Smooth muscle cell of the brain vasculature (primary cell): ENCODE measurements around the gene CFAP90.

Experiments used
- DNase-seq: peaks from one replicate; pipeline ENCODE4 v3.0.0-alpha.2; 2012; ENCODE audit warnings: low read depth, low spot score

CFAP90 gene

DNA sequence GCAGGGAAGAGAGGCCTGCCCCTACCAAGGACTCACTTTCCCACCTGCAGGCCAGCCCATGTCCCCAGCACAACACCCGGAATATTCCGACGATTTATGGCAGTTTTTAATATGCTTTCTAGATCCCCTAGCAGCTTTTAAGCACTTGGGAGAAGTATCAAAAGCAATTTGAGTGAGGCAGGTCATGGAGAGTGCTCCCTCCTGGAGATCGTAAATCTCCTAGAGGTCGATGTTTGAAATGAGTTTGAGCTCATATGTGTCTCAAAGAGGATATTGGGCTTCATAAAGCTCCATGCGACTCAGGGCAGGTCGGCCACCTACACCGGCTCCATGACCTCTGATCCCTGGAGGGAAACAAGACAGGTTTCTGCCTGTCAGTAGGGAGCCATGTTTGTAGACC is 27.3 kb downstream of the CFAP90 start:
- no peak for DNase-seq

DNA sequence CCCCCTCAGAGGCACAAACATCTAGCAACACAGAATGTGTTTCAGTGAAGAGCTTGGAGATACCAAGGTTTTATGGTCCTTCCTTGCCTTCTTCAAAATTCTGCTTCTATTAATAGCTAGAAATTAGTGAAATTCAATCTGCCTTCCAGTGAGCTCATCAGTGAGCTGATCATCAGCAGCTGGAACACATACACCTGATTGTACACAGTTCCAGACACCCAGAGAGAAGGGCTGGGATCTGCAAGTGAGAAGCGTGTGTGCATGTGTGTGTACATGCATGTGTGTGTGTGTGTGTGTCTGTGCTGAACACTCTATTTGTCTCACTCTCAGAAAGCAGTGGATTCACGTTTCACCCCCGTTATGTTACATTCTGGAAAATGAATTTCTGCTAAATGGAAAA is 28.5 kb downstream of the CFAP90 start:
- DNase-seq: no peak

DNA sequence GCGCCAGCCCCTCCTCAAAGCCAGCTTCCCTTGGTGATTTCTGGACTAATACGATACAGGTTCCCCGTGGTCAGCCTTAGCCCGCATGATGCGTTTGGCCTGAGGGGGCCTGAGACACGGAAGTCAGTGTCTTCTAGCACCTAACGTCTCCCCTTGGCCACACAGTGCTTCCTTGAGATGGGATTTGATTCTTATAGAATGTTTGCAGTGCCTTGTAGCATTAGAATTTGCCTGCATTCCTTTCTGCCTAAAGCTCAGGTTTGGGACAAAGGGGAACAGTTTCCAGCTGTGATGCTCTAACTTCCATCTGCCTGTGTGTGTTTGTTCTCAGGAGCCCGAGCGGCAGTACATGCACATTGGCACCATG is 34.4 kb downstream of the CFAP90 start:
- DNase-seq: no peak

DNA sequence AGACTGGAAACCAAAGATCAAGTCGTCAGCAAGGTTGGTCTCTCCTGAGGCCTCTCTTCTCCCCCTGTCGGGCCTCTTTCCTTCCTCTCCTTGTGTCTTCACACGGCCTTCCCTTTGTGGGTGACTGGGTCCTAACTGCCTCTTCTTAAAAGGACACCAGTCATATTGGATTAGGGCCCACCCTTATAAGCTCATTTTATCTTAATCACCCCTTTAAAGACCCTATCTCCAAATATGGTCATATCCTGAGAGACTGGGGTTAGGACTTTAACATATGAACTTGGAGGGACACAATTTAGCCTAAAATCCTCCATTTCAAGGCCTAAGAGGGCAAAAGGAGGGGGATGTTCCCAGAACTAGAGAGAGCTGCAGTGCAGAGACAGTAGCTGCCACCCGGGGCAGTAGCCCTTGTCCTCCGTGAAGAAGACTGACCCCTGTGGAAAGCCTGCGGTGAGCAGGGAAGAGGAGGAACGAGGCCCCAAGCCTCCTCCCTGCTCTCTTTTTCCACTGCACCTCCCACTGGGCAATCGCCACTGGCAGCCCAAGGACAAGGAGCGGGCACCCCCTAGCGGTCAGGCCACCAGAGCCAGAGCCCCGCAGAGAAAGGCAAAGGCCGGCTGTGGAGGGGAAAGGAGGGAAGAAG is 34.9 kb downstream of the CFAP90 start:
- peak; percentile 23 for DNase-seq

GRCh38 chr5:7814816-7815215 is 36.1 kb downstream of the CFAP90 start:
- DNase-seq: no peak

DNA sequence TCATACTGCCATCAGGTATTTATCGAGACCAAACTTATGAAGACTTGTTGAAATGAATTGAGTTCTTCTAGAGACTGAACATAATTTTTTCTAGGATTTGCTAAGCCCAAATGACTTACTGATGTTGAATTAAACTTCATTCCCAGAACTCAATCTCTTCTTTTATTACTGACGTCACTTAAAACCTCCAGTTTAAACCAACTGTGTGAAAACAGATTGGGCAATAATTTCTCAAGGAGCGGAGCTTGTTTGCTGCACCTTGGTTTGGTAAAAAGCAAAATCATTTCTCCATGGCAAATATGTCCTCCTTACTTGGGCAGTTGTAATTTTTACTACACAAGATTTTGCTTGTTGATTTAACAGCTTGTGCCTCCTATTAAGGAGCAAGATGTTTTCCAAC is 37.4 kb downstream of the CFAP90 start:
- no peak for DNase-seq

DNA sequence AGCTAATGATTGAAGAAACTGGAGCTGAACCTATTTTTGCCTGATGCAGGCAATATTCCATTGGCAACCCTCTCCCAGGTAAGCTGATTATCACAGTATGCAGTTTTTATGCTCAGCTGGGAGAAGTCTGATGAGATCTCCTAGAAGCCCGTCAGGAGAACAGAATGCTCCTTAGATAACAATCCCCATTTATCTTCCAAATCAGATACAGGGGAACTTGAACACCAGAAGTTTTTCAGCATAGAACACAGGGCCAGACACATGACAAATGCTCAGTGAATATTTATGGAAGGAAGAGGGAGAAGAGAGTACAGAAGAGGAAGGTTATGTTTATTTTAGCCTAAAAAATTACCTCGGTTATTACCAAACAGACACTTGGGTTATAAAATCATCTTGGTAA is 37.9 kb downstream of the CFAP90 start:
- no peak for DNase-seq

GRCh38 chr5:7811715-7812114 is 39.2 kb downstream of the CFAP90 start:
- DNase-seq: no peak

- no peak for DNase-seq
Observed at GRCh38 chr5:7808998-7809397, 41.9 kb downstream of the CFAP90 start.

GRCh38 chr5:7805379-7805778 is 45.6 kb downstream of the CFAP90 start:
- DNase-seq: no peak

- DNase-seq: no peak
Observed at GRCh38 chr5:7803937-7804336, 47.0 kb downstream of the CFAP90 start.

DNA sequence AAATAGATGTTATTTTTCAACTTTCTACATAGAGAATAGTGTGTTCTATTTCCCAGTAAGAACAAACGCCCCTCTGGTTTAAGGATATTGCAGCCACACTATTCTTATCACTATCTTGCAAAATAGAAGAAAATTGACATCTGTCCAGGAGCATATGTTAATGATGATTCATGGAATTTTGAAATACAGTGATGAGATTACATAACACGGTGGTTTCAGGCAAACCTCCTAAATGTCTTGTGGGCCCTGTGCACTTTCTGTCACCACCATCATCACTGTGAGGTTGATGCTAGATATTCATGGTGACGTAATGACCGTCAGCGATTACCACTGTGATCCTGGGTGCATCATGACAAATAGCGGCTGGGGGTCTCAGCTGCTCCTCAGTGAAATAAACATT is 48.1 kb downstream of the CFAP90 start:
- no peak for DNase-seq

DNA sequence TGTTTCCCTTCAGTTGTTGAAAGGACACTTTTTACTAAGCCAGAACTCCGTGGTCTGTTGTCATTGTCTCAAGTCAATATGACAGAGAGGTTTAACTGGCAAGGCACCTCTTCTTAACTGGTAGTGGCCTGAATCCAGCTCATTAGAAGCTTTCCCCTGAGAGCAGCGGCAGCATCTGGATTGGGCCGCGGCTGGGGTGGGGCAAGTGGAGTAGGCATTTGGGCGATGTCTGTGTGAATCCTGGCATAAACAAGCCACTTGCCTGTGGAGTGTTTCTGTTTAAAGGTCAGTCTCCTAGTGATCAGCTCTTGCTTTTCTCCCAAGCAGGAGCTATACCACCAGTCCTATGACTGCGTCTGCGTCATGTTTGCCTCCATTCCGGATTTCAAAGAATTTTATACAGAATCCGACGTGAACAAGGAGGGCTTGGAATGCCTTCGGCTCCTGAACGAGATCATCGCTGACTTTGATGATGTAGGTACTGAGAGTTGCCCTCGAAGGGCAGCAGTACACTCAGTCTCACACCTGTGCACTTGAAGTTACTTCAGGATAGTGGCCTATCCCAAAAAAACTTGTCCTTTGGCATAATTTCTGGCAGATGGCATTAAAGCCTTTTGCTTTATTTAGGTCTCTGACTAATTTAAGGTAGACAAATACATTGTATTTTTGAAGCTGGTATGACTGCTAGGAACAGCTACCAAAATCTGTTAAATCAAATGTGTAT is 48.9 kb downstream of the CFAP90 start:
- no peak for DNase-seq

GRCh38 chr5:7795306-7795705 is 55.6 kb downstream of the CFAP90 start:
- DNase-seq: no peak

DNA sequence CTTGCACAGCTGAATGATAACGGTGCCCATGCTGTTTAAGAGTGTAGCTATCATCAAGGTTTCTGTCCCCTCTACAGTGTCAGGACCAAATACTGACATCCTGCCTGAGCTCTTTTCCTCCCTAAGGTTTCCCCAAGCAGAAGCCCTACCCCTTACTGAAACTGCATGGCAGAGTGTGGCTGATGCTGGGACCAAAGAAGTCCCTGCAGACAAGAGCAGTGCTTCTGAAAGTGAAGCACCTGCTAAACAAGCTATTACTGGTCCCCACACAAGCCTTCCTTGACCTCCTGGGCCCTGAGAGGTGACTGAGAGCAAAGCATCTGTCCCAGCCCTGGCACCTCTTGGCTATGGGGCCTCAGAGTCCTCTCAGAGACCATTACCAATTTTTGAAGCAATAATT is 56.1 kb downstream of the CFAP90 start:
- DNase-seq: no peak

- no peak for DNase-seq
Observed at GRCh38 chr5:7794311-7794710, 56.6 kb downstream of the CFAP90 start.

GRCh38 chr5:7793895-7794294 is 57.0 kb downstream of the CFAP90 start:
- no peak for DNase-seq

DNA sequence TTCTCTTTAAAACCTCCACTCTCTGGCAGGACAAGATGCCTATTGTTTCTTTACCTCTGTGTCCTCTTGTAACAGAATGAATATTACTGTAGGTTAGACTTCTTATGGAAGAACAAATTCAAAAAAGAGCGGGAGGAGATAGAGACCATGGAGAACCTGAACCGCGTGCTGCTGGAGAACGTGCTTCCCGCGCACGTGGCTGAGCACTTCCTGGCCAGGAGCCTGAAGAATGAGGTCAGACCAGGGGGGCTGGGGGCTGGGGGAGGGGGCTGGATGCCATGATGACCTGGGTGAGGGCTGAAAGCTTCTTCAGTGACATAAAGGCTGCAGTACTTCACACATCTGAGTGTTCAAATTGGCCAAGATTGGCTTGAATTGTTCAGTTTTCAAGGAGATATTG is 61.4 kb downstream of the CFAP90 start:
- no peak for DNase-seq

DNA sequence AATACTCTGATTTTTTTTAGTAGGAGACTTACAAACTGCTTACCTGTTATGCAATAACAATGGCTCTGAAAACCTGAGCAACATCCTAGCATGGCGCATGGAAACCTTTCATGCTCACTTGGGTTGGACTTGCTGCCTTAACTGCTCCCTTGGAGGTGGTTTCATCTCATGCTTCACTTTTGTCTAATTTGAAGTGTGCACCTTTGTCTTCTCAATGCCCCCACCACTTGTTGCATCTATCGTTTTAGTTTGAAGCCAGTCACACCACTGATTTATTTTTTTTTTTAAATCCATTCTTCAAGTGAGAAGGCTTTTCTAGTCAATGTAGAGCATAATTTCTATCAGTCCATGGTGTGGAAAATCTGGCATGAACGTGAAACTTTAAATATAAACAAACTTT is 63.2 kb downstream of the CFAP90 start:
- DNase-seq: no peak

DNA sequence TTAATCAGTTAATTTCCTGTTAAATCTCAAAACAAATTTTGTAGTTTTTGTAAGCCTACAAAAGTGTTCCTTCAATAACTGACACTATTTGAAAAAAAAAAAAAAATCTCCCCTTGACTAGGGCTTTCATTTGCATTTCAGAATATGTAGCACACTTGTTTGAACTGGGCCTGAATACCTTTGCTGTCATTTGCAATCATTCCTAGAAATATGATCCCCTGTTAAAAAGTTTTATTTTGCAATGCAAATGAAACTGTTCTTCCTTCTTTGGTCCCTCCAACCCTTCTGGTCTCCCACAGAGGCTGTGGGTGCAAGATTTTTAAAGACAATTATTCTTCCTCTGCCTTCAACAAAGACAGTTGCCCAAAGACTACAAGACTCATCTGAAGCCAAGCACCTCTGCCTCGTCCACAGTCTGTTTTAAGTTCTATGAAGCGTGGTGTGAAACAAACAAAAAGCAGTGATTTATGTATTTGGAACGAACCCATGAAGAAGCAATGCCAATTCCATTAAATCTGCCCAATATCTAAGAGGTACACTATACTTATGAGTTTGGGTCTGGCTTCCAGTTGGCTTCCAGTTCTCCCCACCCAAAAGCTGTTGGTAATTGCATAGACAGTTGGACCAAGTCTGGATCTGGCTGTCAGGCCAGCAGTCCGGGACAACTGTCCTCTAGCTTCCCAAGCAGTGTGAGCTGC is 66.1 kb downstream of the CFAP90 start:
- DNase-seq: no peak

- DNase-seq: no peak
Observed at GRCh38 chr5:7781899-7782298, 69.0 kb downstream of the CFAP90 start.
